ENCODE data around the gene MINDY3. TPM values are rescaled to one million over a fixed set of nuclear protein-coding genes. Genes with fewer than 3 reads are reported as not detected.

The MINDY3 gene
- total RNA-seq, 4 donors from 2014 or later = 14.6 to 23.5 (median 21.3) TPM

DNA sequence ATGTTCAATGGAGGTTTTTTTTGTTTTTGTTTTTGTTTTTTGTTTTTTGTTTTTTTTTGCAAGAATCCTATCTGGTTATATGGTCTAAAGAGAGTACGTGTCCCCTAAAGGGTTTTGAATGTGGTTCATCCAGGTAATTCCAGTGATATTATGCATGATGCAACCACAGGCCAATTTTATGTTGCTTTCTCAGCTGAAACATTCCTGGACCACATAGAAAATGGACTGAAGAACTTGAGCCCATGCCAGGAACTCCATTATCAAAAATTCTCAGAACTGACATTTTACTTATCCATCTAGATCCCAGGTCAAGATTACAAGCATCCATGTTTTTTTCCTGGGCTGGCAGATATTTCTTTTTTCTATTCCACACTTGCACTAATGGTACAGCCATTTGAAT is 11.5 kb upstream of the MINDY3 start:
- no peak for DNase-seq (ENCODE audit: low spot score in 2 of 2)
- intact Hi-C loops (cut with DNase I; ENCODE audit: low total_unique reads) = no loop called here
- 90% methylated on average over 1 of the region's 1 CpG for WGBS, 2 donors
- H3K4me3 ChIP-seq (ENCODE audit: low read depth, poor library complexity, severe bottlenecking) = no peak overlapping the region
- TF ChIP-seq CTCF (IDR thresholded peaks at IDR 0.05) (no peak), POLR2A (IDR thresholded peaks at IDR 0.05) (no peak)

DNA sequence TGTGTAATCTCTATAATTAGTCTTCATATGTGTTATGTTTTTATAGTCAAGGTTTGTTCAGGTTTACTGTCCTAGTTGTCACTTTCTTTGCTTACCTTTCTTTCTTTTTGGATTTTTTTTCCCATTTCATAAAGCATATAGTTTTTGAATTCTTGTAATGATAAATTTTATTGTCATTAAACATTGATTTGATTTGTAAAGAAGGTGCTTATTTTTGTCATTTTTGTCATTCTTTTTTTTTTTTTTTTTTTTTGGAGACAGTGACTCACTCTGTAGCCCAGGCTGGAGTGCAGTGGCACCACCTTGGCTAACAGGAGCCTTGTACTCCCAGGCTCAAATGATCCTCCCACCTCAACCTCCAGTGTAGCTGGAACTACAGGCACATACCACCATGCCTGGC is 9.6 kb upstream of the MINDY3 start:
- no peak for DNase-seq (ENCODE audit: low spot score in 2 of 2)
- intact Hi-C loops (cut with DNase I; ENCODE audit: low total_unique reads) = no loop called here
- TF ChIP-seq CTCF (IDR thresholded peaks at IDR 0.05) = no peak
- no peak for TF ChIP-seq POLR2A (IDR thresholded peaks at IDR 0.05)
- H3K4me3 ChIP-seq (ENCODE audit: low read depth, poor library complexity, severe bottlenecking) = no peak overlapping the region

GRCh38 chr10:15868006-15868405 is 7.7 kb upstream of the MINDY3 start:
- no peak for TF ChIP-seq CTCF (IDR thresholded peaks at IDR 0.05)
- no peak for DNase-seq (ENCODE audit: low spot score in 2 of 2)
- 29 to 31% methylated on average over 5 of the region's 5 CpGs for WGBS, 2 donors
- intact Hi-C loops (cut with DNase I; ENCODE audit: low total_unique reads) = no loop called here
- no peak overlapping the region for H3K4me3 ChIP-seq (ENCODE audit: low read depth, poor library complexity, severe bottlenecking)

GRCh38 chr10:15865304-15865703 is 5.0 kb upstream of the MINDY3 start:
- no peak overlapping the region for H3K4me3 ChIP-seq (ENCODE audit: low read depth, poor library complexity, severe bottlenecking)

GRCh38 chr10:15864419-15864818 is 4.1 kb upstream of the MINDY3 start:
- WGBS, 2 donors = 80 to 91% methylated on average over 2 of the region's 2 CpGs
- H3K4me3 ChIP-seq (ENCODE audit: low read depth, poor library complexity, severe bottlenecking) = no peak overlapping the region
- intact Hi-C loops (cut with DNase I; ENCODE audit: low total_unique reads) = no loop called here
- TF ChIP-seq CTCF (IDR thresholded peaks at IDR 0.05) (no peak), POLR2A (IDR thresholded peaks at IDR 0.05) (no peak)
- no peak for DNase-seq (ENCODE audit: low spot score in 2 of 2)

More at GRCh38 chr10:15865304-15865703, 5.0 kb upstream of the MINDY3 start:
- intact Hi-C loops (cut with DNase I; ENCODE audit: low total_unique reads) = no loop called here
- TF ChIP-seq CTCF (IDR thresholded peaks at IDR 0.05) (no peak), POLR2A (IDR thresholded peaks at IDR 0.05) (no peak)
- no peak for DNase-seq (ENCODE audit: low spot score in 2 of 2)
- WGBS, 2 donors = 90 to 95% methylated on average over 7 of the region's 7 CpGs

GRCh38 chr10:15863733-15864132 is 3.4 kb upstream of the MINDY3 start:
- TF ChIP-seq POLR2A (IDR thresholded peaks at IDR 0.05) = no peak
- no peak for TF ChIP-seq CTCF (IDR thresholded peaks at IDR 0.05)
- intact Hi-C loops (cut with DNase I; ENCODE audit: low total_unique reads) = no loop called here
- no peak overlapping the region for H3K4me3 ChIP-seq (ENCODE audit: low read depth, poor library complexity, severe bottlenecking)

More at GRCh38 chr10:15863733-15864132, 3.4 kb upstream of the MINDY3 start:
- DNase-seq (ENCODE audit: low spot score in 2 of 2) = no peak
